ENCODE measurements around the gene FGF12.

The FGF12 gene

DNA sequence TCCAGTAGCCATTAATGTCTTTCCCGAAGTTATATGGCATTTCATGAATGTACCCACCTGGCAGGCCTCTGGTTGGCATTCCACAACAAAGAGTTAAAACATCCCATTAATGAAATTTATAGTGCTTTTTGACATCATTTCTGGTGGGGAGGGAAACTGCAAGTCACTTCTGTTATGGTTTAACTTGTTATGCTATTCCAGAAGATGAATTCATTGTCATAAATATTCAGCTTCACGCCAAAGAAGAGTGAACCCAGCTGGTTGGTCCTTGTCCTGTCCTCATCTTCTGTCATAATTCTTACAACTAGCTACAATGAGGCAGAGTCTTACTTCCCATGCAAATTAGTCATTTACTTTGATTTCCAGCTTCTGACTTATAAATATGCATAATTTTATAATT is 471.5 kb downstream of the FGF12 start:
- no peaks in the 10 kb centered on the region for H3K36me3 Mint-ChIP-seq (ENCODE audit: low read depth)
- no peak overlapping the region for H3K4me3 Mint-ChIP-seq
- no peaks in the 10 kb centered on the region for H3K4me1 Mint-ChIP-seq (ENCODE audit: low read depth)
- no peaks in the 10 kb centered on the region for H3K27me3 Mint-ChIP-seq
- H3K27ac Mint-ChIP-seq, result no peak overlapping the region
- peaks cover 6% of the 10 kb centered on the region for H3K9me3 Mint-ChIP-seq

DNA sequence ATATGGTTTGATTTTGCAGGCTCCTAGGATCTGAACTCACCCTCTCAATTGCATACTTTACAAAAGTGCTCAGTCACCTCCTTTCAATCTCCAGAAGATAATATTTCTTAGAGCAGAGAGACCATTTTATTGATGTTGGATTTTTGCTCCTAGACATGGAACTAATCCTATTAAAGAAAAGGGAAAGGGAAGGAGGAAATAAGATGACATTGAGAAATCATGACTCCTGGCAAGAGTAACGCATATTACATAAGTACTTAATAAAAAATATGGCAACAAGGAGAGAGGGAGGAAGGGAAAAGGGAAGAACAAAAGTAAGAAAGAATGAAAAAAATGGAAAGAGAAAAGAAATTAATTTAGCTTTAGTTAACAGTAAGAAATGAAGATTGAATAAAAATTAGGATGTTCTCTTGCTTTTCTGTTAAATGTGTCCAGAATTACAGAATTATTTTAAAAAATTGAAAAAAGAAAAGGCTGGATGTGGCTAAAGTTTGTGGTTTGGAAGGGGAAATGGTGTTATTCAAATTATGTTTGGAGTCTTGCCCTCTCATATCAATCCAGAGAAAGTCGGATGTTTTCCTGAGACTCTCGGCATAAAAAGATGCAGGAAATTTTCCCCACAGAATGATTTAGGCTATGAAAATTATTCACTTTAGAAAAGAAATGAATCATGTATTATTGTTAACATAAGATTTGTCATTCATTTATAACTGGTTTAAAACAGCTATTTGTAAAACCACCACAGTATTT is 474.0 kb downstream of the FGF12 start:
- Mint-ChIP-seq H3K36me3 (ENCODE audit: low read depth) (no peaks in the 10 kb centered on the region), H3K27ac (no peak overlapping the region), H3K27me3 (no peaks in the 10 kb centered on the region), H3K9me3 (no peaks in the 10 kb centered on the region), H3K4me3 (no peak overlapping the region), H3K4me1 (ENCODE audit: low read depth) (no peaks in the 10 kb centered on the region)

DNA sequence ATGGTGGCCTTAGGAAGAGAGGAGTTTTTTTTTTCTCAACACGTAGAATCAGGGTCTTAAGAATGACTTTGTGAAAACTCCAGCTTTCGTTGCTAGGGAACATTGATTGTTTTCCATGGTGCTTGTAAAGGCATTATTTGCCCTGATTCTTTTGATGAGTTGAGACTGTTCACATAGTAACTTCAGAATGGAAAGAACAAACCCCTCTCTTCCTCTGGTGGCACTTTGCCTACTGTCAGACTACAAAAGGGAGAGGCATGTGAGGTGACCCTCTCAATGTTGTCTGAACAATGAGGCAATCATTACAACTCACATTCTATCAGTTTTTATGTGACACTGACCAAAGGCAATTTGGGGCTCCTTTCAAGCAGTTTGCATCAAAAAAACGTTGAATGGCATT is 477.8 kb downstream of the FGF12 start:
- Mint-ChIP-seq H3K27me3 (no peaks in the 10 kb centered on the region), H3K27ac (no peak overlapping the region), H3K4me1 (ENCODE audit: low read depth) (no peaks in the 10 kb centered on the region), H3K9me3 (no peaks in the 10 kb centered on the region), H3K36me3 (ENCODE audit: low read depth) (no peaks in the 10 kb centered on the region), H3K4me3 (no peak overlapping the region)

DNA sequence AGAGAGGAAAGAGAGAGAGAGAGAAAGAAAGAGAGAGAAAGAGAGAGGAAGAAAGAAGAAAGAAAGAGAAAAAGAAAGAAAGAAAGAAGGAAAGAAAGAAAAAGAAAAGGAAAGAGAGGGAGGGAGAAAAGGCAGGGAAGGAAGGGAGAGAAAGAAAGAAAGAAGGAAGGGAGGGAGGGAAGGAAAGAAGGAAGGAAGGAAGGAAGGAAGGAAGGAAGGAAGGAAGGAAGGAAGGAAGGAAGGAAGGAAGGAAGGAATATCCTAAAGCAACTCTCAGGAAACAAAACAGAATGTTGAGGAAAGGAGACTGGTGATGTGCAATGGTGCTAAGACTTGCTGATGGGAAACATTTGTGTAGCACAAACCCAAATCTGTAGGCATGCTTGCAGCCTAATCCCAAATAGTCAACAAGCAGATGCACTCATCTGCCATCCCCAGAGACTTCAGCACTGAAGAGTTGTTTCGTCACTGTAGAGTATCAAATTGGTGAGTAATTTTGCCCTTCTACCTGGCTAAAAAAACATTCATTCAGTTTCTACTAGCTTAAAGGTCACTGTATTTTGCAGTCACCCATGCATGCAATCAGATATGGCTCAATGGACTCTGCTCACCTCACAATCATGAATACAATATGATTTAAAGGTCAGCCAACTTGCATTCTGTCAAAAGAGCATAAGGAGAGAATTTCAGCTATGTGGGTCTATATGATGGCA is 480.3 kb downstream of the FGF12 start:
- Mint-ChIP-seq H3K36me3 (ENCODE audit: low read depth) (no peaks in the 10 kb centered on the region), H3K4me1 (ENCODE audit: low read depth) (no peaks in the 10 kb centered on the region), H3K27ac (no peak overlapping the region), H3K27me3 (no peaks in the 10 kb centered on the region), H3K4me3 (no peak overlapping the region), H3K9me3 (no peaks in the 10 kb centered on the region)

DNA sequence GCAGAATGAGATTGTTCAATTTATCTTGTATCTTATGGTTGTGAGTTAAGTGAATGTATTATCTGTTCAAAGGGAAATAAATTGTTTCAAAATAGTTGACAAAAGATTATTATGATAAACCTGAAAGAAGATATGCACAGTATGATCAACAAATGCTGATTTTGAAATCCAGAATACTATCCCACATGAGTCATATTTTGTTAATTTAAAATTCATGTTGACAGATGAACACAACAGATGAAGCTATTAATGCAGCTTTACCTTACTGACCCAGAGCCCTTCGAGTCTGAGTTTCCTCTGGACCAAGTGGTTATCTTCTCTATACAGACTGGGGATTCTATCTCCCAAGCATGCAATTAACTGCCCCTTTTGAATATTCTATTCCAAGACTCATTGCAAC is 482.8 kb downstream of the FGF12 start:
- Mint-ChIP-seq H3K4me1 (ENCODE audit: low read depth) (no peaks in the 10 kb centered on the region), H3K36me3 (ENCODE audit: low read depth) (no peaks in the 10 kb centered on the region), H3K27me3 (no peaks in the 10 kb centered on the region), H3K4me3 (no peak overlapping the region), H3K27ac (no peak overlapping the region), H3K9me3 (no peaks in the 10 kb centered on the region)

DNA sequence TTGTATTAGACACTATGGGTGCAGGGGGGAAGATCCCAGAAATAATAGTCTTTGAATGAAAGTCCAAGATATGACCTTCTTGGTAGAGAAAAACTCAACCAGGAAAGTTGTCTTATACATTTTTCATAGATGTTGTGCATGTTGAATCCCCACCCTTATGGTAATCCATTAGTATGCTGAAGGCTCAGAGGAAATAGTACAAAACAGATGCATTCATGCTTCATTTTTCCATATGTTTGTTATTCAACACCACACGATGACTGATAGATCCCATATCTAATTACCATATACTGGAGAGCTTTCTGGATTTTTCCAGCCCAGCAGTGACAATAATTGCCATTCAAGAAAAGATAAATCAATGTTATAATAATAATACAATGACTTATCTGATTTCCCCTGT is 487.4 kb downstream of the FGF12 start:
- no peaks in the 10 kb centered on the region for H3K27me3 Mint-ChIP-seq
- H3K9me3 Mint-ChIP-seq, result peaks cover 6% of the 10 kb centered on the region
- H3K27ac Mint-ChIP-seq, result no peak overlapping the region
- no peak overlapping the region for H3K4me3 Mint-ChIP-seq
- no peaks in the 10 kb centered on the region for H3K4me1 Mint-ChIP-seq (ENCODE audit: low read depth)
- no peaks in the 10 kb centered on the region for H3K36me3 Mint-ChIP-seq (ENCODE audit: low read depth)

DNA sequence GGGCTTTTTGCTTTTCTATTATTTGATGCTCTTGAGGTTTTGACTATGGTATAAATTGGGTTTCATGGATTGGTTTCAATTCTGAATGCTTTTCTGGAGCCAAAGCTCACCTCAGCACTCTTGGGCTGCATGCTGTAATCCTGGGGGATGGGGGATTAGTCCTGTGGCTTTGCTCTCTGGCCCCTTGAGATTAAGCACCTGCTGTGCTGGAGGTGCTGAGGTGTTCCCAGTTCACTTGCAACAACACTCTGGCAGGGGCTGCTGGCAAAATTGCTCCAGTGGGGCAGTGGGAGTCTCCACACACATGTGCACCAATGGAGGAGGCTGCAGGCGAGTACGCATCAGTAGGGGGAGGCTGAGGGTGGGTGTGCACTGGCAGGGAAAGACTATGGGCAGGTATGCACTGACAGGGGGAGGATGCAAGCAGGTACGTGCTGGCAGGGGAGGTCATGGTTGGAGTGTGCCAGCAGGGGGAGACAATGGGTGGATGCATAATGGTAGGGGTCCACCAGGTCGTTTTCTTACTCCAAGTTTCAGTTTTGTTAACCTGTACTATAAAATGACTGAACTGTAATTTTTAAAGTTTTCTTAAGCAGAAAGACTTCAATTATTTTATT is 489.2 kb downstream of the FGF12 start:
- no peak overlapping the region for H3K27ac Mint-ChIP-seq
- no peak overlapping the region for H3K4me3 Mint-ChIP-seq
- peaks cover 10% of the 10 kb centered on the region for H3K9me3 Mint-ChIP-seq
- H3K36me3 Mint-ChIP-seq (ENCODE audit: low read depth), result no peaks in the 10 kb centered on the region
- no peaks in the 10 kb centered on the region for H3K27me3 Mint-ChIP-seq
- H3K4me1 Mint-ChIP-seq (ENCODE audit: low read depth), result no peaks in the 10 kb centered on the region

DNA sequence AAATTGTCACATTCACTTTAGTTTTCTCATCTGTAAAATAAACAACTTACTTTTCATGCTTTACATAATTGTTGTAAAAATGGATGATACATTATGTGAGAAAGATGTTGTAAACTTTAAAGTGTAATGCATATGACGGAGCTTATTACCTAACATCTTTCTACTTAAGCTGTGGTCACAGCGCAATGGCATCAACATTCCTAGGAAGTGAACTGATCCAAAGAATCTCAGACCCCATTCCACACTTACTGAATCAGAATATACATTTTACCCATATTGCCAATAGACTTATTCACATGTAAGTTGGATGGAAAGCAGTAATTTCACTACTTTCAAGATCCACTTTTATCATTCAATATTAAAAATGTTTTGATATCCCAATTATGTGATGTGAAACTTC is 497.5 kb downstream of the FGF12 start:
- Mint-ChIP-seq H3K36me3 (ENCODE audit: low read depth) (no peaks in the 10 kb centered on the region), H3K27me3 (no peaks in the 10 kb centered on the region), H3K4me1 (ENCODE audit: low read depth) (no peaks in the 10 kb centered on the region), H3K27ac (no peak overlapping the region), H3K4me3 (no peak overlapping the region), H3K9me3 (peaks cover 13% of the 10 kb centered on the region)

DNA sequence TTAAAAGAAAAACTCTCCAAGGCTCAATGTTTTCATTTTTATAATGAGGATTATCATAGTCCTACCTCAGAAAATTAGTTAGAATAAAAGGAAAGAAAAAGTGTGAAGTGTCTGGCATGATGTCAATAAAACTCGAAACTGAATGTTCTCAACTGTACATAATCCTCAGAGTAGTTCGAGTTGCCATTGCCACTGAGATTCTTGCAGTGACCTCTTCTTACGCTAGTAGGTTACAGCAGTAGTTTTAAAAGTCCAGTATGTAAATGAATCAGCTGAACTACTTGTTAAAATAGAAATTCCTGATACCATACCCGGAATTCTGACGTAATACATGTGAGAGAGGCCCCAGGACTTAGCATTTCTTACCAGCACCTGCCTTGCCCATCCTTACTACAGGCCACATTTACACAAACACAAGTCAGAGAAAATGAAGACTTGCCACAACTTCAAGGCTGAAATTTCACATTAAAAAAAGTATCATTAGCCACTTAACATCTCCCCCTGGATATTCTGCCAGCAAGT is 502.6 kb downstream of the FGF12 start:
- Mint-ChIP-seq H3K4me3 (no peak overlapping the region), H3K4me1 (ENCODE audit: low read depth) (no peaks in the 10 kb centered on the region), H3K27me3 (no peaks in the 10 kb centered on the region), H3K9me3 (peaks cover 7% of the 10 kb centered on the region), H3K36me3 (ENCODE audit: low read depth) (no peaks in the 10 kb centered on the region), H3K27ac (no peak overlapping the region)

DNA sequence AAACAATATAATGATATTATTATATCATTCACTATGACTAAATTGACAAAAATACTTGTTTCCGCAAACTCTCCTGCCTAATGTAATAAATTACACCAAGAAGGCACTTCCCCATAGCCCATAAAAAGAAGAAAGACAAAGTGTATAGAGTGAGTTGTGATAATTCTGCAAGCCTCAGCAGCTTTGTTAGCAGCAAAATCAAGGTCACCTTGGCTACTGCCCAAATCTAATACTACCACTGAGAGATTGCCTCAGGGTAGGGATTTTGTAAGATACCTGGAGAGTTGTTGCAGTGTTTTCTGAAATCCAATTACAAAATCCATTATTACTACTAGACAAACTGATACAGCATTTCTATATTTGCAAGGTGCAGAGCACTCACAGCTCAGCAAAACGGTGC is 503.5 kb downstream of the FGF12 start:
- Mint-ChIP-seq H3K27me3 (no peaks in the 10 kb centered on the region), H3K4me1 (ENCODE audit: low read depth) (no peaks in the 10 kb centered on the region), H3K4me3 (no peak overlapping the region), H3K9me3 (peaks cover 3% of the 10 kb centered on the region), H3K27ac (no peak overlapping the region), H3K36me3 (ENCODE audit: low read depth) (no peaks in the 10 kb centered on the region)

DNA sequence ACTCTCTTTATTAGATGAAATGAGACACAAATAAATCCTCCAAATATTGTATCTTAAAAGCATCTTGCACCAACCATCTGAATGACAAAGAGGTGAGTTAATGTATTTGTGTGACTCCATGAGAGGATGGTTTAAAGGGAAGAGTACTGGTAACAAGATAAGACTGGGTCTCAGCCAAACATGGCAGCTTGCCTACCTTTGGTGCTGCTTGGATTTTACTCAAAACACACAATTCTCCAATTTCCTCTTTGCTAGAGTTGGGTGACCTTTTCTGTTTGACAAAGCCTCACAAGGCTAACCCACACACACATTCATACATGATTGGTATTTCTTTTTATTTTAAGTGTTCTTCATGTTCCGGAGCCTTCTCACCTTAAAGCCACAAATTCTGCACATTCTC is 506.4 kb downstream of the FGF12 start:
- Mint-ChIP-seq H3K27ac (no peak overlapping the region), H3K4me3 (no peak overlapping the region), H3K9me3 (peaks cover 3% of the 10 kb centered on the region), H3K4me1 (ENCODE audit: low read depth) (no peaks in the 10 kb centered on the region), H3K27me3 (no peaks in the 10 kb centered on the region), H3K36me3 (ENCODE audit: low read depth) (no peaks in the 10 kb centered on the region)

DNA sequence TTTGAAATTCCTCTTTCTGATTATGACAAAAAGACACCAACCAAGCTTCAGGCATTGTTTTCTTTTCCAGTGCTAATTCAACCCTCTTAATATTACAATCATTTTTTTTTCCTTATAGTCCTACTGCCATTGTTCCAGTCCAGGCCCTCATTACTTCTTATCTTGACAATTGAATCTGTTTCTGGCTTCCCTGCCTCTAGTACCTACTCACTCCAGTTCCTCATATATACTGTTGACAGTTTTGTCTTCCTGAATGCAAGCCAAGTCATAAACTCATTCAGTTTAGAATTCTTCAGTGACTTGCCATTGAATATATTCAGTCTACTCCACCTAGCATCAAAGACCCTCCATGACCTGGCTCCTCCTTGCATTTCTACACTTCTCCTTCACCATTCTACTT is 507.4 kb downstream of the FGF12 start:
- H3K36me3 Mint-ChIP-seq (ENCODE audit: low read depth), result no peaks in the 10 kb centered on the region
- H3K27me3 Mint-ChIP-seq, result no peaks in the 10 kb centered on the region
- H3K9me3 Mint-ChIP-seq, result peaks cover 3% of the 10 kb centered on the region
- no peak overlapping the region for H3K27ac Mint-ChIP-seq
- H3K4me1 Mint-ChIP-seq (ENCODE audit: low read depth), result no peaks in the 10 kb centered on the region
- no peak overlapping the region for H3K4me3 Mint-ChIP-seq

DNA sequence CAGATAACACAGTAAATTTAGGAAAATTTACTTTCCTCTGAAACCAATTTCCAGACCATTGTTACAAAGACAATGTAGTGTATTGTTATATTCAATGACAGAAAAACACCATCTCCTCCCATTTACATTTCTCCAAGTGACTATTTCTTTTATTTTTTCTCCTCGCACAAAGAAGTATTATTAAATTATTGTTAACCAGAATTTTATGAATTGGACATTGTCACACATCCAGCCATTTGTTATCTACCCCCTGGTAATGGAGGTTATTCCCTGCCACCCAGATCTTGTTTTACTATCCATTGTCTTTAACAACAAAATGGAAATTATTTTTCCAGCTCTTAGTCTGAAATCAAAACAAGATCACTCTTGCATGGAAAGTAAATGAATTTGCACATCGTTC is 511.3 kb downstream of the FGF12 start:
- Mint-ChIP-seq H3K27ac (no peak overlapping the region), H3K4me1 (ENCODE audit: low read depth) (no peaks in the 10 kb centered on the region), H3K4me3 (no peak overlapping the region), H3K9me3 (peaks cover 10% of the 10 kb centered on the region), H3K36me3 (ENCODE audit: low read depth) (no peaks in the 10 kb centered on the region), H3K27me3 (no peaks in the 10 kb centered on the region)

DNA sequence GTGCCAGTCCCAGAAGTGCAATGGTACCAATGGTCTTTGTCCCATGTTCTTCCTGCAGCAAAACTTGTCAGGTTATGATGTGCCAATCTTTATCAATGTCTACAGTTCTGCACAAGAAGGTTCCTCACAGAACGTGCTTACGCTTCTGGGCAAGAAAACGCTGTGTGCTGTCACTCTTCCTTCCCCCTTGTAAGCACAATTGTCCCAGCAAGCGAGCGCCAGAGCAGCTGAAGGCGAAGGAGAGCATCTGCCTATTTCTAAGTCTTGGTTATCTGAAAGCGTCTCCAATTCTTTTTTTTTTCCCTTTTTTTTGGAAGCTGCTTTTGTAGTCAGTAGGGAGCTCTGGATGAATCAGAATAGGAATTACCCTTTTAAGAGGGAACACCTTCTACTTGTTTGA is 514.4 kb downstream of the FGF12 start:
- Mint-ChIP-seq H3K4me1 (ENCODE audit: low read depth) (no peaks in the 10 kb centered on the region), H3K9me3 (peaks cover 10% of the 10 kb centered on the region), H3K36me3 (ENCODE audit: low read depth) (no peaks in the 10 kb centered on the region), H3K27ac (no peak overlapping the region), H3K27me3 (no peaks in the 10 kb centered on the region), H3K4me3 (no peak overlapping the region)

DNA sequence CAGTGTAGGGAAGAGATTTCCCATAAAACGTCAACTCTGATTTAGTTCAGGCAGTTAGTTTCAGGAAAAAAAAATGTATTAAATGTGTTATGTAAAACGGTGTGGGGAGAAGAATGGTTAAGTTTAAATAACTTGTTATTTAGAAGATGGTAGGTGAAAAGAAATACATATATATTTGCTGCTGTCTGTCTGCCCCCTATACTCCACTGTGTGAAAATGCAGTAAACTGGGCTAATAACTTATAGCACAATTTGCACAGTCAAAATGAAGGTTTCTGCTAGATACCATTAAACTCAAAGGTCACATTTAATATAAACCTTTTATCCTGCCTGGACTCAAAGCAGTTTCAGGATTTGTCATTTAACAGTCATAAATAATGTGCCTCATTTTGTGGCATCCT is 515.0 kb downstream of the FGF12 start:
- no peaks in the 10 kb centered on the region for H3K27me3 Mint-ChIP-seq
- H3K4me3 Mint-ChIP-seq, result no peak overlapping the region
- no peak overlapping the region for H3K27ac Mint-ChIP-seq
- H3K36me3 Mint-ChIP-seq (ENCODE audit: low read depth), result no peaks in the 10 kb centered on the region
- no peaks in the 10 kb centered on the region for H3K4me1 Mint-ChIP-seq (ENCODE audit: low read depth)
- peaks cover 13% of the 10 kb centered on the region for H3K9me3 Mint-ChIP-seq

Measured in stimulated activated naive CD8-positive, alpha-beta T cell treated with anti-CD3 and anti-CD28 coated beads, Interleukin-15, Interleukin-2, amounts not matched to agents 100 ng/mL and 50 ng/mL, for 24 hours (primary cell).